Stimulated activated CD8-positive, alpha-beta memory T cell treated with anti-CD3 and anti-CD28 coated beads, Interleukin-2, amount 100 ng/mL, for 48 hours (primary cell): ENCODE data around the gene CROCC.

ENCODE experiments used
- DNase-seq, 2 donors: peaks; one replicate each; pipeline ENCODE4 v3.0.0-alpha.2; 2020; ENCODE audit warnings: low read depth in 2 of 2

CROCC gene

GRCh38 chr1:16983649-16984048 is 61.9 kb downstream of the CROCC start:
- DNase-seq, result no peak

DNA sequence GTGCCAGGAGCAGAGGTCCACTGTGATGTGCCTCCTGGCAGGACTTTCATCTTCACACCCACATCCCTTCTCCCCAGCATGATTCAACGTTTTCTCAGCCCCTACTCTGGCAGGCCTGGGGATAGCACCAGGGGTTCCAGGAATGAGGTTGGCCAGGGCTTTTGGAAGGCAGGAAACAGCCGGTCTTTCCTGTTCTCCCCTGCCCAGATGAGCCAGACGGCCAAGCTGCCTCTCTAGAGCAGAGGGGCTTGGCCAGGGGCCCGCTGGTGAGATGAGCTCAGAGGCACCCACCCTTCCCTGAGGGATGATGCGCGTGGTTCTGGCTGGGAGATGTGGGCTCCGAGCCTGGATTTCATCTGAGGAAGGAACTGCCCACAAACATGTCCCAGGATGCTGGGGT is 63.0 kb downstream of the CROCC start:
- no peak for DNase-seq

GRCh38 chr1:16986113-16986512 is 64.4 kb downstream of the CROCC start:
- no peak for DNase-seq

GRCh38 chr1:16986560-16986959 is 64.8 kb downstream of the CROCC start:
- no peak for DNase-seq

GRCh38 chr1:16986962-16987361 is 65.2 kb downstream of the CROCC start:
- no peak for DNase-seq

DNA sequence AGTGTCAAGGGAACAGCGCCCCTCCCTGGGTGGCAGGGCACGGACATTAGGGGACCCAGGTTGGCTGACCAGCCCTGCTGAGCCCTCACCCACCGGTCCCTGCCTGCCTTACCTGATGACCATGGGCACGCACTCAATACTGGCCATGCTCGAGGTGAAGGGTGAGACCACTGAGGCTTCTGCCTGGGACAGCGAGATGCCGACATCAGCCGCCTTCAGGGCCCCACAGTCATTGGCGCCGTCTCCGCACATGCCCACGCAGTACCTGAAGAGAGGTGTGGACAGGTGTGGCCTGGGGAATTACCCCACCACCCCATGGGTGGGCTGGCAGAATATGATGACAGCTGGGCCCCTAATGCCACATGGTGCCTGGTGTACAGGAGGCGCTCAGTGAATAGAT is 66.5 kb downstream of the CROCC start:
- no peak for DNase-seq

DNA sequence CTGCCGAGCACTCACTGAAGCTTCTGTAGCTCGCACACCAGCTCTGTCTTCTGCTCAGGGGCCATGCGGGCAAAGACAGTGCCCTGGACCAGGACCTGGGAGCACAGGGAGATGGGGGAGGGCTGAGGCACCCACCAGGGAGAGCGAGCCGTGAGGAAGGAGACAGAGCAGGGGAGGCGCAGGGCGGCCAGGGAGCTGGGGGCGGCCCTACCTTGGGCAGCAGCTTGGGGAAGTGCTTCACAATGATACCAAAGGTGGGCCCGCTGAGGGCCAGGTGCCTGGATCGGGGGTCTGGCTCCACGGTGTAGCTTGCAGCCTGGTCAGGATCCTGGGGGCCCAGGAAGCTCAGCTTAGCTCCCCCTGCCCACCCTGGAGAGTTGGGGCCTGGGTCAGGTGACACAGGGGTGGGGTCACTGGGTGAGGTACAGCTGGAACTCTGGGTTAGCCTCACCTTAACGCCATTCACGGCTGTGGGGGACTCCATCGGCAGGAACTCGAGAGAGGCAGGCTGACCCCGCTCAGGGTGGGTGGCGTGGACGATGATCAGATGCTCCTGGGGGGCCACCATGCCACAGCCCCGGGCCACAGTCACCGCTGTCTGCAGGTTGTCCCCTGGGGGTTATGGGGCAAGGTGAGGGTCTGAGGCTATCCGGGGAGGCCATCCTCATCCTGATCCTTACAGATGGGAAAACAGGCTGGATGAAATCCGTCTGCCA is 68.1 kb downstream of the CROCC start:
- no peak for DNase-seq

DNA sequence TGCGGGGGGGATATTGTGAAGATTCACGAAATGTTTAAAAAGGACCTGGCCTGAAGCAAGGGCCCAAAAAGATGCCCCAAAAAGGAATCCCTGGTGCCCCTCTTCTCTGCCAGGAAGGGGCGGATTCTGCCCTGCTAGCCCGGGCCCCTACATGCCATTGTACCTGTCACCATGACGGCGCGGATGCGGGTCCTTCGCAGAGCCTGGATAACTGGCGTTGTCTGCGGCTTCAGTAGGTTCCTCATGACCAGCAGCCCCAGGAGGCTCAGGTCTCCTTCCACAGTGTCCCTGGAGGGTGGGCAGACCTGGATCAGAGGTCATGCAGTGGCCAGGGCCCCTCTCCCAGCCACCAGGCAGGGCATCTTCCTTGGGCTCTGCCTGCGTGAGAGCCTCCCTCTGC is 69.8 kb downstream of the CROCC start:
- DNase-seq, result no peak

DNA sequence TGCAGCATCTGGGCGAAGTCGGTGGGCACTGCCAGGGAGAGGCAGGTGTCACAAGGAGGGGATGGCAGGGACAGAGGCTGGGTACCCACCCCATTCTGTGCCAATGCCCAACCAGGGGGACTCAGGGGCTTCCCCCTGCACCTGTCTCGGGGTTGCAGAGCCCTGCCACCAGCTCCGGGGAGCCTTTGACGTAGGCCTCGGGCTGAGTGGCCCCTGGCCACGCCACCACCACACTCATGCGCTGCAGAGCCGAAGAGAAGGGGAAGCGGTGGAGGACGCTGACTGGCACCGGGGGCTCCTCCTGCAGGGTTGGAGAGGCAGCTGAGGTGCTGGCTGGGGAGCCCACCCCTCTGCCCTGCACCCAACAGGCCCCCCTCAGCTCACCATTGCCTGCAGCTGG is 70.4 kb downstream of the CROCC start:
- DNase-seq, result no peak

- no peak for DNase-seq
Measured at GRCh38 chr1:16992675-16993074, 70.9 kb downstream of the CROCC start.

DNA sequence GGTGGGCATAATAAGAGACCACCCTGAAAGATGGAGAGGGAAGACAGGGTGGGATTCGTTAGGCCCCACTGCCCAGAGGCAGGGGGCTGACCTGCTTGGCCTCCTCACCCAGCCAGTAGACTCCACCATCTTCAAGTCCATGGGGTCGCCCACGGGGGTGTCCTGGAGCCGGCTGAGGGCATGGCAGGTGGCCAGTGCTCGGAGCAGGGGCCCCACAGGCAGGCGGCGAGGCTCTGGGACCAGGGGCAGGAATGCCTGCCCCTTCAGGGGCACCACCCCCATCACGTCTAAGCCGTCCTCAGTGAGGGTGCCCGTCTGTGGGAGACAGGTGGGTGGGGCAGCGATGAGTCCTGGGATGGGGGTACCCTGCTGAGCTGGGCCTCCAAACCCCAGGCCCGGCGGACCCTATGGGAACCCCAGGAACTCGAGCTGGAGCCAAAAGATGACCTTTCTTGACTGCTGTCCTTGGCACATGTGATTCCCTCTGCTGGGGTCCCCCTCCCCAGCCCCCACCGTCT is 71.8 kb downstream of the CROCC start:
- no peak for DNase-seq

DNA sequence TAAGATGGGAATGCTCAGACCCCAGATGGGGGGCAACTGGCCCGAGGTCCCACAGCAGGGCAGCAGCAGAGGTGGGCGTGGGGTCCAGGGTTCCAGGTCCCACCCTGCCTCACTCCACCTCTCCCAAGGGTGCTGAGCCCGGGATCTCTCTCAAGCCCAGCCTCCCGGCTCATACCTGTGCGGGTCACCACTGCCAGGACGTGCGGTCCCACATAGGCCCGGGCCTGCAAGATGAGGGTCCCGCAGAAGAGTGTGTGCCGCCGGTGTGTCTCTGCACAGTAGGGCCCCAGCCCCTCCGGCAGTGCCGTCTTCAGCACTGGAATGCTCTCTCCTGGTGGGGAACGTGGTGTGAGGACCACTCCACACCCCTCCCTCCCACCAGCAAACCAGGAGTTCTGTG is 75.1 kb downstream of the CROCC start:
- no peak for DNase-seq

DNA sequence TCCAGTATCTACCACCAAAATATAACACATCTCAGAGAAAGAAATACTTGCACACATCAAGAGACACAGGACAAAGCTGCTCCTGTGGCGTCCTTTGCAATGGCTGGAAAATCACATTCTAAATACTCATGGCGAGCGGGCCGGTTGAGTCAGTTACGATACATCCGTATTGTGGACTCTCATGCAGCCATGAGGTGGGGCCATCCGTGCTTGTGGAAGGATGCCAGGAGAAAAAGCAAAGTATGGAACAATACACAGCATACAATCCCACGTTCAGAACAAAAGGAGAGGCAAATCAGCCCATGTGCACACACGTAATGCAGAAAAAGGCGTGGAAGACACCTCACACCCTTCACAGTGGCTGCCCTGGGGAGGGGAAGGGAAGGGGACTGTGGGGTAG is 76.9 kb downstream of the CROCC start:
- no peak for DNase-seq

- DNase-seq, result no peak
Measured at GRCh38 chr1:16999863-17000262, 78.1 kb downstream of the CROCC start.

- no peak for DNase-seq
Measured at GRCh38 chr1:17001760-17002523, 80.2 kb downstream of the CROCC start.

- no peak for DNase-seq
Measured at GRCh38 chr1:17002524-17002902, 80.8 kb downstream of the CROCC start.

DNA sequence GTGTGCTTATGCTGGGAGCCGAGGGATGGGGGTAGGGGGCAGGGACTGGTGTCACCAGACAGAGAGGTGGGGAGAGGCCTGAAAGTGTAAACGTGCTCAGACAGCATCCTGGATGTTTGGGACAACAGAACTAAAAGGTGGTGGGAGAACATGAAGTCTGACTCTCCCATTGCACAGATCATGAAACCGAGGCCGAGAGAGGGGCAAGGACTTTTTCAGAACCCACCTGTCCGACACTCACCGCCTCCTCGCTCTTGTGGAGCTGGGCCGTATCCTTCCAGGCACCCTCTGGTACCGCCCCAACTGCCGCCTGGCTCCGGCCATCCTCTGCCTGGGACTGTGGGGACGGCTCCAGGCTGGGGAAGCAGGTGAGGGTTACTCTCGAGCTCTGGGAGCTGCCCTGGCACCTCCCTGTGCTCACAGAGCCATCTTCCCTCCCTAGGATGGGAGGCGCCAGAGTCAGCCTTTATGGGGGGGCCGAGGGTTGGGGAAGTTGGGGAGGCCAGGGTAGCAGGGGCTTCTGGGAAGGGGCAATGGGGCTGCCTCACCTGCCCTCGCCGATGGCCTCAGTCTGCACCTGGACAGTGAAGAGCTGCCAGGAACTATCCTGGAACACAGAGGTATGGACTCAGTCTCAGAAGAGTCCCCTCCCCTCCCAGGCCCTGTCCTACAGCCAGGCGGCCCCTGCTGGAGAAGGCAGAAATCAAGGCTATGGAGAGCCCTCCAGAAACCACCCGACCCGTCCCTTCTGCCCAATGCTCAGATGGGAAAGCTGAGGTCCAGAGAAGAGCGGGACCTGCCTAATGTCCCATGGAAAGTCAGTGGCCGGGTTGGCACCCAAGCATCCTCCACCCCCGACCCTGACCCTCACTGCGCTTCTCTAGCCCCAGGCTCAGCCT is 83.0 kb downstream of the CROCC start:
- DNase-seq, result no peak

DNA sequence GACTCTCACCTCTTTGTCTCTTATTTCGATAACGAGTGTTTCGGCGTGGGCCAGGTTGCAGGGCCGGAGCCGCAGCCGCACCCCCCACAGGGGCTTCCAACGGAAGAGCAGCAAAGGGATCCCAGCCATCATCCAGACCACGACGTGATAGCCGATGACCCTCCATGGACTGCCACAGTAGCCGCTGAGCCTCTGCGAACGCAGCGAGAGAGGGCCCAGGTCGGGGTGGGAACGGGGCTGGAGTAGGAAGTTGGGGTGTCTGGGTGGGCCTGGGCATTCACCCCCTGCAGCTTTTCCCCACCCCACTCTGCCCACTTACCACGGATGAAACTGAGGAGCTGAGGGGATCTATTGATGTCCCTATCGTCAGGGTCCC is 83.6 kb downstream of the CROCC start:
- no peak for DNase-seq

GRCh38 chr1:17007121-17007520 is 85.4 kb downstream of the CROCC start:
- no peak for DNase-seq

- DNase-seq, result no peak
Measured at GRCh38 chr1:17008208-17008855, 86.6 kb downstream of the CROCC start.

DNA sequence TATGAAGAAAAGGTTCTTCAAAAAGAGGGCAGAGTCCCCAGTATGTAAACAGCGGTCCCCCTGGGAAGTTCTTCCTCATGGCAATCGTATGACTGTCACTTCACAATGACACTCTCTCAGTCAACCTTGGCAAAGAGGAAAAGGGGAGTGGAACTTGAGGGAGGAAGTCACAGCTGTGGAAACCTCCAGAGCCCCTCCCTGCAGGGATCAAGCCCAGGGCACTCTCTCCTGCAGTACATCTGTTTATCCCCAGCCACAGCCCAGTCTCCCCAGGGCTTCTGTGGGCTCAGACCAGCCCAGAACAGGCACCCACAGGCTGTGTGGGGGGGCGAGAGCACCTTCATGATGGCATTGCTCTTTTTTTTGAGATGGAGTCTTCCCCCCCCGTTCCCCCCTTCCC is 88.0 kb downstream of the CROCC start:
- no peak for DNase-seq

GRCh38 chr1:17011092-17011438 is 89.3 kb downstream of the CROCC start:
- no peak for DNase-seq
